ENCODE results near the gene NTF3.

GRCh38 chr12:5473076-5473782, 41.3 kb downstream of the NTF3 start:
- TF ChIP-seq TAF1 (IDR thresholded peaks at IDR 0.05; ENCODE audit: borderline replicate concordance, low read depth, low read length) (no peak), POLR2A (IDR thresholded peaks at IDR 0.05; ENCODE audit: low read depth, low read length) (no peak)

All from GM12892 (cell line).